Measurements from ENCODE around the gene NNT.

GRCh38 chr5:43556857-43557542 is 46.0 kb upstream of the NNT start, which contains the start of gene PAIP1:
- TF ChIP-seq CTCF (conservative IDR thresholded peaks at IDR 0.05; ENCODE audit: low read length) (peak; percentile 64), EZH2phosphoT487 (IDR thresholded peaks at IDR 0.05; ENCODE audit: borderline replicate concordance) (no peak)

Data from Loucy (cell line).